Measurements from ENCODE around the gene GSN. TPM values are rescaled to one million over a fixed set of nuclear protein-coding genes. Genes with fewer than 3 reads are reported as not detected.

The GSN gene
- polyA plus RNA-seq, 3 donors, result 67.4 to 187 (median 95.8) TPM

- Histone ChIP-seq H3K27me3 (ENCODE audit: control insufficient read depth in 2 of 2, insufficient read depth in 2 of 2, low read length in 2 of 2) (no peaks in the 10 kb centered on the region), H3K9me3 (replicated peaks in 1 of 2; ENCODE audit: control insufficient read depth in 1 of 2, insufficient read depth in 1 of 2, low read length in 2 of 2) (no peaks in the 10 kb centered on the region), H2AFZ (ENCODE audit: insufficient read depth, low read depth, low read length, poor library complexity, severe bottlenecking) (no peak overlapping the region), H3K4me2 (replicated peaks; ENCODE audit: extremely low read depth, low read length, poor library complexity, severe bottlenecking) (no peak overlapping the region), H3K9ac (ENCODE audit: insufficient read depth, low read length, poor library complexity, severe bottlenecking) (no peak overlapping the region), H3K4me1 (ENCODE audit: control insufficient read depth in 1 of 2, insufficient read depth in 2 of 2, low read length in 2 of 2) (peaks cover 18 to 31% of the 10 kb centered on the region in 2 donors), H3K27ac (ENCODE audit: low read depth in 1 of 2, low read length in 2 of 2) (no peak overlapping the region), H3K36me3 (replicated peaks in 1 of 2; ENCODE audit: control insufficient read depth in 1 of 2, insufficient read depth in 2 of 2, low read length in 2 of 2) (peaks cover 54 to 72% of the 10 kb centered on the region in 2 donors), H3K79me2 (ENCODE audit: insufficient read depth, low read length) (no peaks in the 10 kb centered on the region), H3K4me3 (replicated peaks in 1 of 3; ENCODE audit: low read depth in 2 of 3, low read length in 3 of 3) (no peak overlapping the region), H4K20me1 (ENCODE audit: insufficient read depth, low read length) (no peaks in the 10 kb centered on the region)
- 0% methylated on average over 1 of the region's 5 CpGs for WGBS (ENCODE audit: insufficient coverage)
- DNase-seq, result no peak
- Mint-ChIP-seq H3K36me3 (peaks cover 70 to 91% of the 10 kb centered on the region in 2 donors), H3K27ac (peak overlapping the region in 2 of 7 donors; percentile 5 to 26), H3K4me1 (peaks cover 31% of the 10 kb centered on the region), H3K9me3 (peaks cover 0 to 3% (median 0%) of the 10 kb centered on the region in 7 donors), H3K4me3 (no peak overlapping the region), H3K27me3 (ENCODE audit: low read depth in 3 of 3) (peaks cover 0 to 1% (median 0%) of the 10 kb centered on the region in 3 donors)
- TF ChIP-seq CTCF (IDR thresholded peaks at IDR 0.05), result no peak
- intact Hi-C loops (cut with micrococcal nuclease), result no loop called here
Measured at GRCh38 chr9:121322037-121322736, 54.2 kb downstream of the GSN start.

GRCh38 chr9:121322737-121323448 is 54.9 kb downstream of the GSN start:
- peak overlapping the region in 3 of 7 donors; percentile 13 to 42 (median 25) for H3K27ac Mint-ChIP-seq
- Histone ChIP-seq H3K4me1 (ENCODE audit: control insufficient read depth in 1 of 2, insufficient read depth in 2 of 2, low read length in 2 of 2) (peaks cover 18 to 31% of the 10 kb centered on the region in 2 donors), H3K27me3 (ENCODE audit: control insufficient read depth in 2 of 2, insufficient read depth in 2 of 2, low read length in 2 of 2) (no peaks in the 10 kb centered on the region), H3K4me2 (replicated peaks; ENCODE audit: extremely low read depth, low read length, poor library complexity, severe bottlenecking) (no peak overlapping the region), H2AFZ (ENCODE audit: insufficient read depth, low read depth, low read length, poor library complexity, severe bottlenecking) (no peak overlapping the region), H3K27ac (ENCODE audit: low read depth in 1 of 2, low read length in 2 of 2) (no peak overlapping the region), H3K4me3 (replicated peaks in 1 of 3; ENCODE audit: low read depth in 2 of 3, low read length in 3 of 3) (no peak overlapping the region), H3K36me3 (replicated peaks in 1 of 2; ENCODE audit: control insufficient read depth in 1 of 2, insufficient read depth in 2 of 2, low read length in 2 of 2) (peaks cover 54 to 72% of the 10 kb centered on the region in 2 donors), H4K20me1 (ENCODE audit: insufficient read depth, low read length) (no peaks in the 10 kb centered on the region), H3K79me2 (ENCODE audit: insufficient read depth, low read length) (no peaks in the 10 kb centered on the region), H3K9me3 (replicated peaks in 1 of 2; ENCODE audit: control insufficient read depth in 1 of 2, insufficient read depth in 1 of 2, low read length in 2 of 2) (no peaks in the 10 kb centered on the region), H3K9ac (ENCODE audit: insufficient read depth, low read length, poor library complexity, severe bottlenecking) (no peak overlapping the region)
- intact Hi-C loops (cut with micrococcal nuclease), result no loop called here
- no peak overlapping the region for H3K4me3 Mint-ChIP-seq
- peaks cover 31% of the 10 kb centered on the region for H3K4me1 Mint-ChIP-seq
- no peak for TF ChIP-seq CTCF (IDR thresholded peaks at IDR 0.05)
- no CpG with 5 or more reads among the region's 10 CpGs for WGBS (ENCODE audit: insufficient coverage)
- no peak for DNase-seq
- peaks cover 0 to 1% (median 0%) of the 10 kb centered on the region in 3 donors for H3K27me3 Mint-ChIP-seq (ENCODE audit: low read depth in 3 of 3)
- peaks cover 65 to 91% of the 10 kb centered on the region in 2 donors for H3K36me3 Mint-ChIP-seq
- H3K9me3 Mint-ChIP-seq, result peaks cover 0 to 3% (median 0%) of the 10 kb centered on the region in 7 donors

All from CD14-positive monocyte (primary cell).